Coronary artery (tissue), 2 donors: ENCODE results near the gene RBM28.

Experiments used
- DNase-seq: peaks from one replicate; pipeline ENCODE4 v3.0.0-alpha.2; 2017; ENCODE audit warnings: low spot score
- H3K27ac ChIP-seq, 2 donors: fragments of 200-600 bp; sonication (generic); one replicate each; pipeline ENCODE4 v1.5.1; 2016 to 2019
- H3K4me3 ChIP-seq: fragments of 200-600 bp; sonication (generic); 2 replicates; pipeline ENCODE4 v1.5.1; 2016; ENCODE audit warnings: mild to moderate bottlenecking, moderate library complexity
- TF ChIP-seq, protein P1 (sequence below): fragments of 200-600 bp; sonication (generic); IDR thresholded peaks from one replicate; pipeline ENCODE4 v1.5.1; 2019; ENCODE audit warnings: antibody characterized with exemption

RBM28 gene

DNA sequence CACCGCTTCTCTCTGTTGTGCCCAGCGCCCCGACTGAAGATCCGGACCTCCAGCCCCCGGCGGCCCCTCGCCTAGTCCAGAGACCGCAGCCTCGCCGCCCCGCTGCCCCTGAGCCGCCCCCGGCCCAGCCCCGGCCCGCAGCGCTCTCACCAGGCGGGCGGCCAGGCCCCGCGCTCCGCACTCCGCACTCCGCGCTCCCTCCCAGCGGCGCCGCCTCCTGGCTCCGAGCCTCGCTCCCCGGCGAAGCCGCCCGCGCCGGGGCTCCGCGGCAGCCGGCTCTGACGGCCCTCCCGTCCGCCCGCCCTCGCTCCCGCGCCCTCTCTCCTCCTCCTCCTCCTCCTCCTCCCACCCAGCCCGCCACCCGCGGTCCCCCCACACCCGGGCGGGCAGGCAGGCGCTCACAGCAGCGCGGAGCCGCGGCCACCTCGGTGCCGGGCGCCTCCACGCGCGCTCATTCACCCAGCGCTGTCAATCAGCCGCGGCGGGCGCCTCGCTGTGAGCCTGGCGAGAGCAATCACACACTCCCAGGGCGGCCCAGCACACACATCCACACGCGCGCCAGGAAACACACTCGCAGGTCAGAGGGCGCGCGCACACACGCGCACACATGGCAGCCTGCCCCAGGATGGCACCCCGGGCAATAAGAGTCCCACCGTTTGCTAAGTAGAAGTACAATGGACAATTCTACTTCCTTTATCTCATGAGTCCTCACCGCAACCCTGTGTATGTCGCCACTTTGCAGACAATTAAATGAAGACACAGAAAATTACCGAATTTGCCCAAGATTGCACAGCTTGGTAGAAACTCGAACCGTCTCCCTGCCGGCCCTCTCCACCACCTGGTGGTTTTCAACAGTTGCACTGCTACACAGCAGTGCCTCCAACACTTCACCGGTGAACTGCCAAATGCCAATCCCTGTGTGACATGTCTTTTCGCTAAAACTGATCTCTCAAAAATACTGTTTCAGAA, 18.0 kb upstream of the RBM28 start, which contains the start of gene PRRT4:
Gene PRRT4 (minus strand): TSS at position 280 of the 969 bp plus-strand sequence.
- Histone ChIP-seq H3K27ac (no peak within 1 kb of the TSS), H3K4me3 (peak within 1 kb of the TSS; percentile 80)
- TF ChIP-seq, protein P1, sequence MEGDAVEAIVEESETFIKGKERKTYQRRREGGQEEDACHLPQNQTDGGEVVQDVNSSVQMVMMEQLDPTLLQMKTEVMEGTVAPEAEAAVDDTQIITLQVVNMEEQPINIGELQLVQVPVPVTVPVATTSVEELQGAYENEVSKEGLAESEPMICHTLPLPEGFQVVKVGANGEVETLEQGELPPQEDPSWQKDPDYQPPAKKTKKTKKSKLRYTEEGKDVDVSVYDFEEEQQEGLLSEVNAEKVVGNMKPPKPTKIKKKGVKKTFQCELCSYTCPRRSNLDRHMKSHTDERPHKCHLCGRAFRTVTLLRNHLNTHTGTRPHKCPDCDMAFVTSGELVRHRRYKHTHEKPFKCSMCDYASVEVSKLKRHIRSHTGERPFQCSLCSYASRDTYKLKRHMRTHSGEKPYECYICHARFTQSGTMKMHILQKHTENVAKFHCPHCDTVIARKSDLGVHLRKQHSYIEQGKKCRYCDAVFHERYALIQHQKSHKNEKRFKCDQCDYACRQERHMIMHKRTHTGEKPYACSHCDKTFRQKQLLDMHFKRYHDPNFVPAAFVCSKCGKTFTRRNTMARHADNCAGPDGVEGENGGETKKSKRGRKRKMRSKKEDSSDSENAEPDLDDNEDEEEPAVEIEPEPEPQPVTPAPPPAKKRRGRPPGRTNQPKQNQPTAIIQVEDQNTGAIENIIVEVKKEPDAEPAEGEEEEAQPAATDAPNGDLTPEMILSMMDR = no peak
- no peak for DNase-seq

DNA sequence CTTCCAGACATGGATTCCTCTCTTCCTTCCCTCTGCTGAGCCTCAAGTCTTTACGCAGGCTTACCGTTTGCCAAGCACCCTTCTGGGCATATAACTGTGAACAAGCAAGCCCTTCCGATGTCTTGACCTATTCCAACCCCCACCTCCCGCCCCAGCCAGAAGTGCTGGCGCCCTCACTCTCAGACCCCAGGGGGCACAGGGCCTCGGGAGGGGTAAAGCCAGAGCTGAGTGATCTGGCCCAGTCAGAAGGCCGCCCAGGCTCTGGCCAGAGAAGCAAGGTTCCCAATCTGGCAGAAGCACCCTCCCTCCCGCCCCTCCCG, 16.6 kb upstream of the RBM28 start:
- TF ChIP-seq, protein P1 = no peak
- Histone ChIP-seq H3K4me3 (peak overlapping the region; percentile 80), H3K27ac (no peak overlapping the region)
- no peak for DNase-seq

DNA sequence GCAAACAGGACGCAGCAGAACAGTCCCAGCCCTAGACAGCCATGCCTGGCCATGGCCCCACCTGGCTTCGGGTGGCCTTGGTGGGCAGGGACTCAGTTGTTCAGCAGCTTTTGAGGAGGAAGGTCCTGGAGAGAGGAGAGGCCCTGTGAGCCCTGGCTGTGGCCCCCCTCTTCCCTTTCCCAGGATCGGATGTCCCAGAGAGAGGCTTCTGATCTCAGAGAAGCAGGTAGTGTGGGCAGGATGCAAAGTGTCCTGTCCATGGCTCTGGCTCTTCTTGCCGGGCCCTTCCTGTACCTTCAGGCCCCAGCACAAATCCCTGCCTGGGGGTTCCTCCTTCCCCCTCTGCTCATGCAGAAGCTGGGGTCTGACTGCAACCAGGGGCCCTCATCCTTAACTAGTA, 16.2 kb upstream of the RBM28 start:
- TF ChIP-seq, protein P1 = no peak
- DNase-seq = no peak
- no peak overlapping the region for H3K27ac ChIP-seq
- no peak overlapping the region for H3K4me3 ChIP-seq

DNA sequence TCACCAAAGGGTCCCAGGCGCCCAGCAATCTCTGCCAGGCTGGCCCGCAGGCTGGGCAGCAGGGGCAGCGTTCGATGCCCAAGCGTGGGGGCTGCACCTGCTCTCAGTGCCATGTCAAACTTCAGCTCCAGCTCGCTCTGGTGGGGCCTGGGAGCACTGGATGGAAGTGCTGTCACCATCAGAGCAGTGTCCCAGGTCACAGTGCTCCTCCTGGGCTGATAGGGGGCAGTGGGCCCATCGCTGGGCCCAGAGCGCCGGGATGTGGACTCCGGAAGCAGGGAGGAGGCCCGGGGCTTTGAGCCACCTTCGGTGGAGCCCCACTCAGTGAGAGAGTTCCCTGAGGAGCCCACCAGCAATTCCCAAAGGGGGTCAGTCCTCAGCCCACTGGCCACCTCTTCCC, 15.6 kb upstream of the RBM28 start:
- H3K27ac ChIP-seq = no peak overlapping the region
- TF ChIP-seq, protein P1 = no peak

DNA sequence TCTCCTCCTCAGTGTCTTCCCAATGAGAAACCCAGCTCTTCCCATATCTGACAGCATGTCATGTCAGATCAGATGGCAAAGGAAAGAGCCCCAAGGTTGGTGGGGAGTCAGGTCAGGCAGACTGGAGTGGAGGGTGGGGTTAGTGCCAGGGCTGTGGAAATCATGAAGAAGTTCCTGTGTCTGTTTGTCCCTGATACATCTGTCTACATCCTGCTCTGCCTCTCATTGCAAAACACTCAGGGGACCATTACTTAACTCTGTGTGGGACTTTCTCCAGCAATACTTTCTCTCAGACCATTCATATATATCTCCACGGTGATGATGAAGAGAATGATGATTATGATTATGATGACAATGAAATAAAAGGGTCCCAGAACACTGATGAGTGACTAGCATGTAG, 14.5 kb upstream of the RBM28 start:
- Histone ChIP-seq H3K27ac (no peak overlapping the region), H3K4me3 (no peak overlapping the region)
- DNase-seq = no peak
- TF ChIP-seq, protein P1 = no peak

More for the DNA sequence above, 15.6 kb upstream of the RBM28 start:
- DNase-seq = no peak
- H3K4me3 ChIP-seq = no peak overlapping the region

DNA sequence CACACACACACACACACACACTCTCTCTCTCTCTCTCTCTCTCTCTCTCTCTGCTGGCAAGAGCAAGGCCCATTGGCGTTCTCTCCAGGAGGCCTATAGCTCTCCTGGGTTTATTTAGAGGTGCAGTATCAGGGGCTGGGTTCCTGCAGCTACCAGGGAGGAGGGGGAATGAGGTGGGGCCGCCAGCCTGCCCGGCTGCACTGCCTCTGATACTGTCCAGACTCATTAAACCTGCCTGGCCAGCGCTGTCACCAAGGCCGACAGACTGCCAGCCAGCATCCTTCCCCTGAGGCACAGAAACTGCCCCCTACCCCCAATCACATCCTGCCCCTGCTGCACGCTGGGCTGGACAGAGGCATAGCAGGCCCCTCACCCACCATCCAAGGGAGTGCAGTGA, 13.5 kb upstream of the RBM28 start:
- TF ChIP-seq, protein P1 = no peak
- Histone ChIP-seq H3K4me3 (no peak overlapping the region), H3K27ac (no peak overlapping the region)
- no peak for DNase-seq
